ENCODE measurements around the gene SMCO2.

DNA sequence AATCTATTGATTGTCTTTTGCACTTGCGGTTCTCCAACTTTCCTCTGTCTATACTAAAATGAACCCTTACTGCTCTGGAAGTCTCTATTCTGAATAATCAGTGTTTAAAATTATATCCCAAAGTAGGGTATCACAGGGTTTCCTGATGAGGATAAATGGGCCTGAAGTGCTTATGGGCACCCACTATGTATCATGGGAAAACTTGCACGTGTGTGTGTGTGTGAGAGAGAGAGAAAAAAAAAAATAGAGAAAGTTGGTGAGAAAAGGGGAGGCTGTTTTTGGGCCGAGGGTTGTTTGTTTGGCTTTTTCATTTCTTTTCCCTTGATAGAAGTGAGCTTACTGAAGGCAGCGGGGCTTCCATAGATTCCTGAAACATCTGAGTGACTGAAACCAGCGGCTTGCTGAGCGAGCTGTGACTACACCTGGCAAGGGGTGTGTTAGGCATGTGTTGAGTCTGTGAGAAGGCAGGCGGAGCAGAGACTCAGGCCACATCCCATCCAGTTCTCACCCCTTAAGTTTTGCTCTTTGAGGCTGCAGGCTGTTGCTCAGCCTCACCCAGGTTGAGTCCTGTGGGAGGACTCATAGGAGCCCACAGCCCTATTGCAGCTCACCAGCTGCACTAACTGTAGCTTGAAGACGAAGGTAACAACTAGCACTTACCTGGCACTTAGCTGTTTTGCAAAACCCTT, 94.6 kb downstream of the SMCO2 start:
- TF ChIP-seq CTCF (IDR thresholded peaks at IDR 0.05) (no peak), POLR2A (IDR thresholded peaks at IDR 0.05) (no peak)

Data from esophagus squamous epithelium (tissue), 4 donors.